Right lobe of liver (tissue), 6 donors: Measurements from ENCODE around the gene GRIK2. TPM values are rescaled to one million over a fixed set of nuclear protein-coding genes. Genes with fewer than 3 reads are reported as not detected.

ENCODE experiments used
- ATAC-seq, 4 donors: fragments of 200-7000 bp; cut with Tn5 transposase; one replicate each; pipeline ENCODE4 v1.9.1; 2020; ENCODE audit warnings: mild to moderate bottlenecking in 4 of 4, moderate library complexity in 4 of 4
- DNase-seq, 3 donors: peaks; one replicate each; pipeline ENCODE4 v3.0.0-alpha.2; 2020
- H3K27ac ChIP-seq, 3 donors: fragments of 200-600 bp; one replicate each; pipeline ENCODE4 v1.8.0; 2022
- H3K27me3 ChIP-seq, 2 donors: fragments of 200-600 bp; one replicate each; pipeline ENCODE4 v1.8.0; 2022
- H3K36me3 ChIP-seq, 4 donors: fragments of 200-600 bp; sonication (generic) in 1 of 4; one replicate each; pipeline versions ENCODE4 v1.5.1 to v1.8.0; 2017 to 2022; ENCODE audit warnings: control low read depth in 1 of 4
- H3K4me1 ChIP-seq, 4 donors: fragments of 200-600 bp; sonication (generic) in 1 of 4; one replicate each; pipeline versions ENCODE4 v1.5.1 to v1.8.0; 2017 to 2022; ENCODE audit warnings: control low read depth in 1 of 4
- H3K4me3 ChIP-seq, 3 donors: fragments of 200-600 bp; one replicate each; pipeline ENCODE4 v1.8.0; 2022
- H3K9me3 ChIP-seq, 4 donors: fragments of 200-600 bp; sonication (generic) in 1 of 4; one replicate each; pipeline versions ENCODE4 v1.5.1 to v1.8.0; 2017 to 2022; ENCODE audit warnings: control low read depth in 1 of 4
- CTCF ChIP-seq, 4 donors: fragments of 200-600 bp in 3 of 4; fragments of 450-650 bp in 1 of 4; IDR thresholded peaks; one replicate each; pipeline versions ENCODE4 v1.5.1 to v1.8.0; 2016 to 2022; ENCODE audit warnings: antibody characterized with exemption in 4 of 4, mild to moderate bottlenecking in 2 of 4
- POLR2A ChIP-seq: fragments of 450-650 bp; IDR thresholded peaks from one replicate; pipeline ENCODE4 v1.6.1; 2017; ENCODE audit warnings: antibody characterized with exemption, mild to moderate bottlenecking
- WGBS: methylation state at CpG from one replicate; pipeline ENCODE4 v1.1.6; 2018; ENCODE audit warnings: low coverage, low lambda C conversion rate; ENCODE audit not compliant: insufficient coverage; ENCODE audit errors: missing lambda C conversion rate; 5-methylcytosine and 5-hydroxymethylcytosine counted together
- intact Hi-C, 2 donors: fragments of 100-400 bp; cut with DNase I; formaldehyde crosslinking; loops; one replicate each; pipeline versions ENCODE4 v1.11.2 to v1.14.1; 2022
- total RNA-seq, 6 experiments: library from RNA; depleted of rRNA in 2 of 6; stranded (reverse); fragments of >200 nt in 2 of 6; fragmentation: NEBNext Ultra II Directional in 3 of 6; extraction: Animal tissue kit (Norgen Biotek cat#: 25700) in 3 of 6; gene quantifications; one replicate each; pipeline versions ENCODE4 v1.1.0 to v1.2.4, GENCODE V29; 2016 to 2023
- donor health status: DM: no; HTN: yes; CAD: no.
- donor health status: DM: no; HTN: no; CAD: no.
- donor health status: DM: no; HTN: no; CAD: no.
- donor health status: DM: no; HTN: yes; CAD: no.
- donor health status: DM: no; HTN: yes; CAD: no.

The GRIK2 gene
- total RNA-seq, 6 experiments from 2014 or later = 0.04 to 0.24 (median 0.09) TPM; not detected in 3

GRCh38 chr6:101992286-101992685 lies 598.8 kb downstream of the GRIK2 start:
- Histone ChIP-seq H3K27me3 (no peaks in the 10 kb centered on the region), H3K27ac (no peak overlapping the region), H3K36me3 (no peaks in the 10 kb centered on the region), H3K9me3 (no peaks in the 10 kb centered on the region), H3K4me3 (no peak overlapping the region), H3K4me1 (no peaks in the 10 kb centered on the region)
- ATAC-seq (no peak), DNase-seq (no peak)
- intact Hi-C loops = no loop called here
- TF ChIP-seq POLR2A = no peak
- no peak for TF ChIP-seq CTCF (IDR thresholded peaks at IDR 0.05)
- 32% methylated on average over 5 of the region's 5 CpGs for WGBS

GRCh38 chr6:101994521-101994920 lies 601.0 kb downstream of the GRIK2 start:
- Histone ChIP-seq H3K4me3 (no peak overlapping the region), H3K27me3 (no peaks in the 10 kb centered on the region), H3K9me3 (no peaks in the 10 kb centered on the region), H3K27ac (no peak overlapping the region), H3K36me3 (no peaks in the 10 kb centered on the region), H3K4me1 (no peaks in the 10 kb centered on the region)
- no peak for DNase-seq
- no peak for TF ChIP-seq CTCF (IDR thresholded peaks at IDR 0.05)
- TF ChIP-seq POLR2A = no peak
- intact Hi-C loops = no loop called here
- ATAC-seq = no peak

- ATAC-seq (no peak), DNase-seq (no peak)
- WGBS = 29% methylated on average over 1 of the region's 4 CpGs
- H3K27ac ChIP-seq = no peak overlapping the region
- no peaks in the 10 kb centered on the region for H3K27me3 ChIP-seq
- intact Hi-C loops = no loop called here
- TF ChIP-seq CTCF (IDR thresholded peaks at IDR 0.05) = no peak
- no peak for TF ChIP-seq POLR2A
- no peaks in the 10 kb centered on the region for H3K9me3 ChIP-seq
- H3K4me3 ChIP-seq = no peak overlapping the region
- no peaks in the 10 kb centered on the region for H3K36me3 ChIP-seq
- no peaks in the 10 kb centered on the region for H3K4me1 ChIP-seq
Measured at GRCh38 chr6:102015431-102015830, 621.9 kb downstream of the GRIK2 start.

GRCh38 chr6:102022281-102022680 lies 628.8 kb downstream of the GRIK2 start:
- intact Hi-C loops = no loop called here
- Histone ChIP-seq H3K36me3 (no peaks in the 10 kb centered on the region), H3K27ac (no peak overlapping the region), H3K4me3 (no peak overlapping the region), H3K9me3 (no peaks in the 10 kb centered on the region), H3K4me1 (no peaks in the 10 kb centered on the region), H3K27me3 (no peaks in the 10 kb centered on the region)
- WGBS = 52% methylated on average over 2 of the region's 2 CpGs
- ATAC-seq = no peak
- TF ChIP-seq POLR2A (no peak), CTCF (IDR thresholded peaks at IDR 0.05) (no peak)
- no peak for DNase-seq

- Histone ChIP-seq H3K27me3 (no peaks in the 10 kb centered on the region), H3K9me3 (no peaks in the 10 kb centered on the region), H3K4me1 (no peaks in the 10 kb centered on the region), H3K27ac (no peak overlapping the region), H3K36me3 (no peaks in the 10 kb centered on the region), H3K4me3 (no peak overlapping the region)
- no peak for DNase-seq
- intact Hi-C loops = no loop called here
- TF ChIP-seq CTCF (IDR thresholded peaks at IDR 0.05) = no peak
- TF ChIP-seq POLR2A = no peak
- ATAC-seq = no peak
Measured at GRCh38 chr6:102022803-102023202, 629.3 kb downstream of the GRIK2 start.
